GM12892 (cell line): ENCODE data around the gene ADCY9.

Source experiments
- POLR2A ChIP-seq: IDR thresholded peaks from 2 replicates; pipeline ENCODE4 v1.6.1; 2011; ENCODE audit warnings: low read depth, low read length, control low read depth
- POLR2AphosphoS5 ChIP-seq: IDR thresholded peaks from 2 replicates; pipeline ENCODE4 v1.6.1; 2011; ENCODE audit warnings: low read depth, low read length, control low read depth
- TAF1 ChIP-seq: IDR thresholded peaks from 2 replicates; pipeline ENCODE4 v1.6.1; 2011; ENCODE audit warnings: low read depth, mild to moderate bottlenecking, control low read depth, low read length, borderline replicate concordance

DNA sequence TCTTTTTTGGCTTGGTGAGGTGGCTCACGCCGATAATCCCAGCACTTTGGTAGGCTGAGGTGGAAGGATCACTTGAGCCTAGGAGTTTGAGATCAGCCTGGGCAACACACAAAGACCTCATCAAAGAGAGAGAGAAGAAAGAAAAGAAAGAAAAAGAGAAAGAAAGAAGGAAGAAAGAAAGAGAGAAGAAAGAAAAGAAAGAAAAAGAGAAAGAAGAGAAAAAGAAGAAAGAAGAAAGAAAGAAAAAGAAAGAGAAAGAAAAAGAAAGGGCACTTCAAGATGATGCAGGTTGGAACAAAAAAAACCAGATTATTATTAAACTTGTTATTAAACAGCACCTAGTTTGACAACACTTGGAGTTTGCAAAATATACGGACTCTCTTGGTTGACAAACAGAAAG lies 21.2 kb upstream of the ADCY9 start:
- TF ChIP-seq POLR2A: no peak
- no peak for TF ChIP-seq POLR2AphosphoS5
- TF ChIP-seq TAF1: no peak
